ENCODE measurements around the gene PDIA2.

The PDIA2 gene

DNA sequence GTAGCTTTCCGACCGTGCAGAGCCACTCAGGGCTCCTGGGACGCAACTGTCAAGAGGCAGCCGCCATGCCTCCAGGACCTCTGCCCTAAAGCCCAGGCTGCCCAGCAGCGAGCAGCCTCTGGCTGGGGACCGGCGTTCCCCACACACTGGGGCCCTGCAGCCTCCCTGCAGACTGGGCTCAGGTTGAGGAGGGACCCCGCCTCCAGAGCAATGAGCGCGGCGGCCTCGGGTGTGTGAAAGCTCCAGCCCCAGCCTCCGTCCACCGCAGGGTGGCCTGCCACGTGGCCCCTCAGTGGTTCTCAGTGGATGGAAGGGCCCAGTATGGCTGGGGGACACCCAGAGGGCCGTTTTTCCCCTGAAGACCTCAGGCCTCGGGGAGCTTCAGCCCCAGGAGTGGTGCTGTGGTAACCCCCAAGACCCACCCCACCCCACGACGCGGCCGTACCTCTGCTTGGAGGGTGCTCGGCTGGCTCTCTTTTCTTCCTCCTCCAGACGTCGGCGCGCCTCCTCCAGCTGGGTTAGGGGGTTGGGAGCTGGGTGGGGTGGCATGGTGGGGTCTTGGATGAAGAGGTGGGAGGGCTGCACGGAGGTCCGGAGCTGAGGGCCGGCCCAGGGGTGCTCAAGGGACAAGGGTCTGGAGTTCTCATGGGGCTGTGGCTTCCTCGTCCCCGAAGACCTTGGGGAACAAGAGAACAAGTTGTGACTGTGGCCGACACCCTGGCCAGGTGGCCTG lies 10.2 kb downstream of the PDIA2 start:
- Histone ChIP-seq H3K9me3 (ENCODE audit: severe bottlenecking) (no peaks in the 10 kb centered on the region), H3K36me3 (peaks cover 54% of the 10 kb centered on the region), H3K27ac (no peak overlapping the region), H3K4me3 (ENCODE audit: low read depth, low read length) (no peak overlapping the region), H3K27me3 (ENCODE audit: insufficient read depth, low read depth, severe bottlenecking) (no peaks in the 10 kb centered on the region)
- no peak for DNase-seq
- TF ChIP-seq, protein P1, sequence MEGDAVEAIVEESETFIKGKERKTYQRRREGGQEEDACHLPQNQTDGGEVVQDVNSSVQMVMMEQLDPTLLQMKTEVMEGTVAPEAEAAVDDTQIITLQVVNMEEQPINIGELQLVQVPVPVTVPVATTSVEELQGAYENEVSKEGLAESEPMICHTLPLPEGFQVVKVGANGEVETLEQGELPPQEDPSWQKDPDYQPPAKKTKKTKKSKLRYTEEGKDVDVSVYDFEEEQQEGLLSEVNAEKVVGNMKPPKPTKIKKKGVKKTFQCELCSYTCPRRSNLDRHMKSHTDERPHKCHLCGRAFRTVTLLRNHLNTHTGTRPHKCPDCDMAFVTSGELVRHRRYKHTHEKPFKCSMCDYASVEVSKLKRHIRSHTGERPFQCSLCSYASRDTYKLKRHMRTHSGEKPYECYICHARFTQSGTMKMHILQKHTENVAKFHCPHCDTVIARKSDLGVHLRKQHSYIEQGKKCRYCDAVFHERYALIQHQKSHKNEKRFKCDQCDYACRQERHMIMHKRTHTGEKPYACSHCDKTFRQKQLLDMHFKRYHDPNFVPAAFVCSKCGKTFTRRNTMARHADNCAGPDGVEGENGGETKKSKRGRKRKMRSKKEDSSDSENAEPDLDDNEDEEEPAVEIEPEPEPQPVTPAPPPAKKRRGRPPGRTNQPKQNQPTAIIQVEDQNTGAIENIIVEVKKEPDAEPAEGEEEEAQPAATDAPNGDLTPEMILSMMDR (IDR thresholded peaks at IDR 0.05; ENCODE audit: low read depth, low read length): no peak

DNA sequence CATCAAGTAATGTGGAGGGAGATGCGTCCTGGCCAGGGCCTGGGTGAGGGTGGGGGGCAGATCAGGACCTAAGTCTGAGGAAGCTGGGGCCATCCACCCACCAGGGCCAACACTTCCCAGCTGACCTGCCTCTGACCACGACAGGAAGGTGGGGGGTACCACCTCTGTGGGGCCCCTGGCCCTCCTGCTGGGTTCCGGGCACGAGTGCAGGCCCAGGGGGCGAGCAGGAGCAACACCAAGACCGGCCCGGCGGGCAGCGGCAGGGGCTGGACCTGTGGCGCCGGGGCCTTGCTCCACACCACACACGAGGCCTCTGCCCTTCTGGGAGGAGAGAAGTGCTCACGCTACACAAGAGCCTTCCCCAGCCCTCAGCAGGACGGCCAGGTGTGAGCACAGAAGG lies 13.3 kb downstream of the PDIA2 start:
- TF ChIP-seq, protein P1 (IDR thresholded peaks at IDR 0.05; ENCODE audit: low read depth, low read length): no peak
- no peaks in the 10 kb centered on the region for H3K27me3 ChIP-seq (ENCODE audit: insufficient read depth, low read depth, severe bottlenecking)
- H3K9me3 ChIP-seq (ENCODE audit: severe bottlenecking): no peaks in the 10 kb centered on the region
- no peak overlapping the region for H3K27ac ChIP-seq
- H3K4me3 ChIP-seq (ENCODE audit: low read depth, low read length): no peak overlapping the region
- no peak for DNase-seq
- H3K36me3 ChIP-seq: peaks cover 42% of the 10 kb centered on the region

DNA sequence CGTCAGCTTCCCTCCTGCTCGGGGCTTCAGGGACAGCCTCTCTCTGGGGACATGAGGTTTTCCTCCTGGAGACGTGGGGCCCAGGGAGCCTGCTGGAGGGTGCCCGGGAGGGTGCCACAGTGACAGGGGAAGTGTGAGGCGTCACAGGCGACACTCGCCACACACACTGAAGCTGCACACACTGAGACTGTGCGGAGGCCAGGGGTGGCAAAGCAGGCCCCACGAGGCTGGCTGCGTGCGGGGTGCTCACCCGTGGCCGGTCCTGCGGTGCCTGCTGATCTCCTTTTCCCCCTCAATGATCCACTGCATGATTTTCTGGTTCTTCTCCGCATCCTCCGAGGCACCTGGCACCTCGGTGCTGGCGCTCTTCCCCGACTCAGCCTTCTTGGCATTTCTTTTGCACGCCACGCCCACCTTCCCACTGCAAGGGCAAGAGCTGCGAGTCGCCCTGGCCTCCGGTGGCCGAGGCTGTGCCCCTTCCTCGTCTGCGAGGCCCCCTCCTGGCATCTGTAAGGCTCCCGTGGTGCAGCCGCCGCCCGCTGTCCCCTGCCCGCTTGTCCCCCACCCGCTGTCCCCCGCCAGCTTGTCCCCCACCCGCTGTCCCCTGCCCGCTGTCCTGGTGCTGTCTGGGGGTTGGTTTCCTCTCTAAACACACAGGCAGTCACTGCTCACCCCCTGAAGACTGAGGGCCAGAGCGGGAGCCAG lies 14.0 kb downstream of the PDIA2 start:
- H3K9me3 ChIP-seq (ENCODE audit: severe bottlenecking): no peaks in the 10 kb centered on the region
- H3K27me3 ChIP-seq (ENCODE audit: insufficient read depth, low read depth, severe bottlenecking): no peaks in the 10 kb centered on the region
- H3K36me3 ChIP-seq: peaks cover 37% of the 10 kb centered on the region
- H3K4me3 ChIP-seq (ENCODE audit: low read depth, low read length): no peak overlapping the region
- TF ChIP-seq, protein P1 (IDR thresholded peaks at IDR 0.05; ENCODE audit: low read depth, low read length): no peak
- H3K27ac ChIP-seq: no peak overlapping the region
- DNase-seq: no peak

DNA sequence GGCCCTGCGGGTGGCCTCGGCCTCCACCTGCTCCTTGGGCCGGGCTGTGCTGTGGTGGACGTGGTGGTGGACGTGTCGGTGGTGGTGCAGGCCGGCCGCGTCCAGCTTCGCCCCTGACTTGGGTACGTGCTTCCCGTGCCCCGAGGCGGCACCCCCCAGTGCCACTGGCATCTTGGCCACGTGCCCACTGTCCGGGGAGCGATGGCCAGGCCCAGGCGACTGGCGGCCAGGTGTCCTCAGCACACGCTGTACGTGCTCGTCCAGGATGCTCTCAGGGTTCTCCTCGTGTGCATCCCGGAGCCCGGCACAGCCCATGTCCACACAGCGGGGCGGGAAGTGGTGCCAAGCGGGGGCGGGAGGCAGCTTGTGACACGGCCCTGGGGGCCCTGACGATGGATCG lies 14.9 kb downstream of the PDIA2 start:
- no peak overlapping the region for H3K4me3 ChIP-seq (ENCODE audit: low read depth, low read length)
- TF ChIP-seq, protein P1 (IDR thresholded peaks at IDR 0.05; ENCODE audit: low read depth, low read length): no peak
- H3K36me3 ChIP-seq: peaks cover 34% of the 10 kb centered on the region
- no peak overlapping the region for H3K27ac ChIP-seq
- DNase-seq: no peak
- H3K27me3 ChIP-seq (ENCODE audit: insufficient read depth, low read depth, severe bottlenecking): no peaks in the 10 kb centered on the region
- H3K9me3 ChIP-seq (ENCODE audit: severe bottlenecking): no peaks in the 10 kb centered on the region

DNA sequence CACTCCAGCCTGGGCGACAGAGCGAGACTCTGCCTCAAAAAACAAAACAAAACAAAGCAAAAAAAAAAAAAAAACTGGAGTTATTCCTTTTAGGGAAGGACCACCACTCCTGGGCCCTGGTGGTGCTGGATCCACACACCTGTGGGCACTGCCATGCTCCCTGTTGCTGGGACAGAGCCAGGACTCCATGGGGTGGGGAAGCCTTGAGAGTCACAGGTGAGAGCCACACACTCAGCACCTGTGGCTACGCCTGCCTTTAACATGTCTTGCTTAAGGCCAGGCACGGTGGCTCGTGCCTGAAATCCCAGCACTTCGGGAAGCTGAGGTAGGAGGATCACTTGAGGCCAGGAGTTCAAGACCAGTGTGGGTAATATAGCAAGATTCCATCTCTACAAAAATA lies 18.3 kb downstream of the PDIA2 start:
- DNase-seq: no peak
- H3K4me3 ChIP-seq (ENCODE audit: low read depth, low read length): no peak overlapping the region
- no peaks in the 10 kb centered on the region for H3K27me3 ChIP-seq (ENCODE audit: insufficient read depth, low read depth, severe bottlenecking)
- H3K36me3 ChIP-seq: peaks cover 36% of the 10 kb centered on the region
- H3K27ac ChIP-seq: no peak overlapping the region
- TF ChIP-seq, protein P1 (IDR thresholded peaks at IDR 0.05; ENCODE audit: low read depth, low read length): no peak
- no peaks in the 10 kb centered on the region for H3K9me3 ChIP-seq (ENCODE audit: severe bottlenecking)

All from WERI-Rb-1 (cell line).